GM13977 (cell line): ENCODE results near the gene SRSF5.

Source experiments
- DNase-seq: peaks from one replicate; pipeline ENCODE4 v3.0.0; 2012; ENCODE audit warnings: low spot score
- in situ Hi-C: fragments of 300-500 bp; cut with MboI; formaldehyde crosslinking; loops from one replicate; pipeline ENCODE4 v1.12.0; 2022; ENCODE audit warnings: low sequenced_read_pairs, low pct_unique_long_range_greater_than_20kb, mixed read lengths, inconsistent platforms; ENCODE audit not compliant: unreplicated experiment
- TF ChIP-seq, protein P1 (sequence below): IDR thresholded peaks from 2 replicates; pipeline ENCODE4 v1.5.1; 2012; ENCODE audit warnings: mild to moderate bottlenecking, control low read depth; ENCODE audit not compliant: insufficient read depth; ENCODE audit errors: extremely low read depth, missing control alignments

Gene SRSF5

DNA sequence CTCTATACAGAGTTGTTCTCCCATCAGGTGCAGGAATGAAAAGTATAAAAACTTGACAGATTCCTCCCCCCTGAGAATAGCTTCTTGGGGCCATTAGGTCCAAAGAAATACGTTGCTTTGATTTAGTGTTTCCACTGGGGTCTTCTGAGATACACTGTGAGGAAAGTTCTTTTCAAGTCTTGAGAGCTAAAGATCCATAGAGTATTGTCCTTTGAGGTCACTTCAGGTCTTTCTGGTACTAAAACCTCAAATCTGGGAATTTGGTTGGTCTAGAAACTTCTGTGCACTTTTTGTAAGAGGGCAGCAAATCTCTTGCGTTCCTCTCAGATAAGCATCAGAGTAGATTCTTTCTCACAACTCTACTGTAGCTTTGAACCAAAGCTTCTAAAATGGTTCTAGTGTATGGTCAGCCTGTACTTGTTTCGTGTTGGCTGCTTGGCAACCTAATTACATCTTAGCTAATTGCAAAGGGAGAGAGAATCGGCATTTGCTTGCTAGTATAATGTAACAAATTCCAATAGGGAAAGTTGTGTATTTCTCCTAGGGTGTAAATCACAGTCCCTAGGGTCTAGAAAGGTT lies 10.0 kb downstream of the SRSF5 start:
- in situ Hi-C loops: no loop called here
- DNase-seq: no peak
- TF ChIP-seq, protein P1, sequence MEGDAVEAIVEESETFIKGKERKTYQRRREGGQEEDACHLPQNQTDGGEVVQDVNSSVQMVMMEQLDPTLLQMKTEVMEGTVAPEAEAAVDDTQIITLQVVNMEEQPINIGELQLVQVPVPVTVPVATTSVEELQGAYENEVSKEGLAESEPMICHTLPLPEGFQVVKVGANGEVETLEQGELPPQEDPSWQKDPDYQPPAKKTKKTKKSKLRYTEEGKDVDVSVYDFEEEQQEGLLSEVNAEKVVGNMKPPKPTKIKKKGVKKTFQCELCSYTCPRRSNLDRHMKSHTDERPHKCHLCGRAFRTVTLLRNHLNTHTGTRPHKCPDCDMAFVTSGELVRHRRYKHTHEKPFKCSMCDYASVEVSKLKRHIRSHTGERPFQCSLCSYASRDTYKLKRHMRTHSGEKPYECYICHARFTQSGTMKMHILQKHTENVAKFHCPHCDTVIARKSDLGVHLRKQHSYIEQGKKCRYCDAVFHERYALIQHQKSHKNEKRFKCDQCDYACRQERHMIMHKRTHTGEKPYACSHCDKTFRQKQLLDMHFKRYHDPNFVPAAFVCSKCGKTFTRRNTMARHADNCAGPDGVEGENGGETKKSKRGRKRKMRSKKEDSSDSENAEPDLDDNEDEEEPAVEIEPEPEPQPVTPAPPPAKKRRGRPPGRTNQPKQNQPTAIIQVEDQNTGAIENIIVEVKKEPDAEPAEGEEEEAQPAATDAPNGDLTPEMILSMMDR: no peak

DNA sequence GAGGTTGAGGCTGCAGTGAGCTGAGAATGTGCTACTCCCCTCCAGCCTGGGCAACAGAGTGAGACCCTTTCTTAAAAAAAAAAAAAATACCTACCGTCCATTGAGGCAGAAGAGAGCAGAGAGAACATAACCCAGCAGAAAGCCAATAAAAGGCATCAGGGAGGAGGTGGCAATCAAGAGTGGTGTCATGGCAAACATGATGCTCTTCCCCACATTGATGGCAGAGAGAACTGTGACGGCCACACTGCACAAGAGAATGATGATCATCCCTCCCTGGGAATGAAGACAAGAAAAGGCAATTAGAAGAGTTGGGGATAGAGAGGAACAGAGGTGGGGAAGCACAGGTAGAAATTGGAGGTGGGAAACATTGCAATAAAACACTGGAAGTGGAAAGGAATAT lies 12.1 kb downstream of the SRSF5 start:
- in situ Hi-C loops: no loop called here
- TF ChIP-seq, protein P1: no peak
- DNase-seq: no peak

DNA sequence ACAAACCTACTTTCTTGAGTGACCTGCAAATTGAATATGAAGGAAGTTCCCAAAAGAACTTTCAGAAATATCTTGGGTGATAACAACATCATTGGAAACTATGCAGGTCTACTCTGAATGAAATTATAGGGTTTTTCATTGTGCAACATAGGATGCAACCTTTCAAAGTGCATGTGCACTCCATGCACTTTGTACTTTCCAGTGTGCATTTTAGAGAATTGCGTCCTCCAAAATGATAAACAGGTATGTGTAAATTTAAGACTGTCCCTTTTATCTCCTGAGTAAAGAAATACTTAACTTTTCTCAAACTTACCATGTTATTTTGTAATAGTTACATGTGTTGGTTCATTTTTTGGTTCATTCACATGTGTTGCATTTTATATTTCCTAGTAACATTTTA lies 13.2 kb downstream of the SRSF5 start:
- in situ Hi-C loops: no loop called here
- TF ChIP-seq, protein P1: no peak
- DNase-seq: no peak

DNA sequence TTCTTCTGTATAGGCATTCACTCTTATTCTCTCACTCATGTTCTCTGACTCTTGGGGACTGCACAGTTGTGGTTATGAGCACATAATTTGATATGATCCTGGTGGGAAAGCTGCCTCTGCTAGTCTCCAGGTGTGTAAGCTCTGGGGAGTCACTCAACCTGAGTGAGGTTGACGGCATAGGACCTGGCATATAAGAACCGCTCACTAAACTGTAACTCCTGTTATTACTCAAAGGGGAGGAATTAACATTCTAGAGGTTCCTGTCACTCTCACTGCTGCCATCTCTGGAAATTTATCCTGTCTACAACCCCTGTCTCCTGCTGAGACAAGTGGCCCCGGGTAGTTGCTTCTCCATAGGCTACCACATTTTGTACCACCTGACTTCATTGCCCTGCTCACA lies 14.0 kb downstream of the SRSF5 start:
- in situ Hi-C loops: no loop called here
- no peak for DNase-seq
- TF ChIP-seq, protein P1: no peak

DNA sequence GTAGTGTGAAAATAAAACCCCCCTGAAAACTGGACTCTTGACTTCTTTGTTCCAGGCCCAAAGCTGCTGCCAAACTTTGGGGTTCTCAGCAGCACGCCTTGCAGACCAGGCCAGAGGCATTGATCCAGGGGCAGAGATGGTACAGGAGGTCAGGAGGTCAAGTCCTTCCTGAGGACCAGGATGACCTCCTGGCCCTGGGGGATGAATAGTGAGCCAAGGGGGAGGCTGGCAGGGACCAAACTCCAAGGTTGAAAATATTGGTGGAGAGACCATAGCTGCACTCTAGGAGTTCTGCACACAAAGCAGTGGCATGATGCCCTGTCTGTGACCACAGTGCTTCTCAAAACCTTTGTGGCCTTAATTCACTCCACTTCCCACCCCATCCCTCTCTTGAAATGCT lies 18.0 kb downstream of the SRSF5 start:
- TF ChIP-seq, protein P1: no peak
- in situ Hi-C loops: no loop called here
- no peak for DNase-seq

DNA sequence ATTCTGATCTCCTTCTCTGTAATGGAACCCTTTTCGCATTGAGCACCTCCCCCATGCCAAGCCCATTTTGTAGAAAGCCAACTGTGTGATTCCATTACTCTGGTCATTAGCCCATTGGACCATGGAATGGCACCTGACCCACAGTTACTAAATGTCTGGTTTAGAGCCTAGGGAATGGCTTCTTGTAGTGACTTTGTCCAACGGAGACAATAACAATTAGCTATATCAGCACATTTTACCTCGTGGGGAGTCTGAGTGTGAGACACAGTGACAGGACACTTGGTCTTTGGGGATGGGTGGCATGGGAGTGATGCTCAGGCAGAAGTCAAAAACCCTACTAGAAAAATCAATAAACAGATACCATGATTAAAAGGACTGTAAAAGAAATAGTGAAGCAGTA lies 19.7 kb downstream of the SRSF5 start:
- no peak for DNase-seq
- in situ Hi-C loops: no loop called here
- TF ChIP-seq, protein P1: no peak
